HL-60 (cell line): ENCODE results near the gene TYMP.

ENCODE experiments used
- GABPA ChIP-seq: IDR thresholded peaks from 2 replicates; pipeline ENCODE4 v1.6.1; 2012; ENCODE audit warnings: low read depth
- POLR2AphosphoS5 ChIP-seq: IDR thresholded peaks from 2 replicates; pipeline ENCODE4 v1.6.1; 2012; ENCODE audit warnings: low read depth
- TF ChIP-seq, protein P1 (sequence below): IDR thresholded peaks from one replicate; pipeline ENCODE4 v1.5.1; 2011; ENCODE audit warnings: low read length, control low read depth, inconsistent platforms; ENCODE audit not compliant: insufficient read depth
- TF ChIP-seq, protein P2 (sequence below): IDR thresholded peaks from 2 replicates; pipeline ENCODE4 v1.6.1; 2012; ENCODE audit warnings: low read depth; ENCODE audit not compliant: insufficient replicate concordance

DNA sequence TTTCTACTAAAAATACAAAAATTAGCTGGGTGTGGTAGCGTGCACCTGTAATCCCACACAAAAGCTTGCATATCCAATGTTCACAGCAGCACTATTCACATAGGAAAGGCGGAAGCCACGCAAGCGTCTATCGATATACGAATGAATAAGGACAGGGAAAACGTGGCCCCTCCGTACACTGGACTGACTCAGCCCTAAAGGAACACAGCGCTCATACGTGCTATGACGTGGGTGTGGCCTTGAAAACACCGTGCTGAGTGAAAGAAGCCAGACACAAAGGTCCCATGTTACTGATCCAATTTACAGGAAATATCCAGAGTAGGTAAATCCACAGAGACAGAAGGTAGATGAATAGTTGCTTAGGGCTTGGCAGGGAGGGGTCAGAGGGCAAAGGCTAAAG lies 29.4 kb downstream of the TYMP start:
- TF ChIP-seq, protein P1, sequence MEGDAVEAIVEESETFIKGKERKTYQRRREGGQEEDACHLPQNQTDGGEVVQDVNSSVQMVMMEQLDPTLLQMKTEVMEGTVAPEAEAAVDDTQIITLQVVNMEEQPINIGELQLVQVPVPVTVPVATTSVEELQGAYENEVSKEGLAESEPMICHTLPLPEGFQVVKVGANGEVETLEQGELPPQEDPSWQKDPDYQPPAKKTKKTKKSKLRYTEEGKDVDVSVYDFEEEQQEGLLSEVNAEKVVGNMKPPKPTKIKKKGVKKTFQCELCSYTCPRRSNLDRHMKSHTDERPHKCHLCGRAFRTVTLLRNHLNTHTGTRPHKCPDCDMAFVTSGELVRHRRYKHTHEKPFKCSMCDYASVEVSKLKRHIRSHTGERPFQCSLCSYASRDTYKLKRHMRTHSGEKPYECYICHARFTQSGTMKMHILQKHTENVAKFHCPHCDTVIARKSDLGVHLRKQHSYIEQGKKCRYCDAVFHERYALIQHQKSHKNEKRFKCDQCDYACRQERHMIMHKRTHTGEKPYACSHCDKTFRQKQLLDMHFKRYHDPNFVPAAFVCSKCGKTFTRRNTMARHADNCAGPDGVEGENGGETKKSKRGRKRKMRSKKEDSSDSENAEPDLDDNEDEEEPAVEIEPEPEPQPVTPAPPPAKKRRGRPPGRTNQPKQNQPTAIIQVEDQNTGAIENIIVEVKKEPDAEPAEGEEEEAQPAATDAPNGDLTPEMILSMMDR = no peak
- TF ChIP-seq POLR2AphosphoS5 = no peak
- TF ChIP-seq, protein P2, sequence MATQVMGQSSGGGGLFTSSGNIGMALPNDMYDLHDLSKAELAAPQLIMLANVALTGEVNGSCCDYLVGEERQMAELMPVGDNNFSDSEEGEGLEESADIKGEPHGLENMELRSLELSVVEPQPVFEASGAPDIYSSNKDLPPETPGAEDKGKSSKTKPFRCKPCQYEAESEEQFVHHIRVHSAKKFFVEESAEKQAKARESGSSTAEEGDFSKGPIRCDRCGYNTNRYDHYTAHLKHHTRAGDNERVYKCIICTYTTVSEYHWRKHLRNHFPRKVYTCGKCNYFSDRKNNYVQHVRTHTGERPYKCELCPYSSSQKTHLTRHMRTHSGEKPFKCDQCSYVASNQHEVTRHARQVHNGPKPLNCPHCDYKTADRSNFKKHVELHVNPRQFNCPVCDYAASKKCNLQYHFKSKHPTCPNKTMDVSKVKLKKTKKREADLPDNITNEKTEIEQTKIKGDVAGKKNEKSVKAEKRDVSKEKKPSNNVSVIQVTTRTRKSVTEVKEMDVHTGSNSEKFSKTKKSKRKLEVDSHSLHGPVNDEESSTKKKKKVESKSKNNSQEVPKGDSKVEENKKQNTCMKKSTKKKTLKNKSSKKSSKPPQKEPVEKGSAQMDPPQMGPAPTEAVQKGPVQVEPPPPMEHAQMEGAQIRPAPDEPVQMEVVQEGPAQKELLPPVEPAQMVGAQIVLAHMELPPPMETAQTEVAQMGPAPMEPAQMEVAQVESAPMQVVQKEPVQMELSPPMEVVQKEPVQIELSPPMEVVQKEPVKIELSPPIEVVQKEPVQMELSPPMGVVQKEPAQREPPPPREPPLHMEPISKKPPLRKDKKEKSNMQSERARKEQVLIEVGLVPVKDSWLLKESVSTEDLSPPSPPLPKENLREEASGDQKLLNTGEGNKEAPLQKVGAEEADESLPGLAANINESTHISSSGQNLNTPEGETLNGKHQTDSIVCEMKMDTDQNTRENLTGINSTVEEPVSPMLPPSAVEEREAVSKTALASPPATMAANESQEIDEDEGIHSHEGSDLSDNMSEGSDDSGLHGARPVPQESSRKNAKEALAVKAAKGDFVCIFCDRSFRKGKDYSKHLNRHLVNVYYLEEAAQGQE = no peak
- TF ChIP-seq GABPA = no peak
